ENCODE data around the gene ARHGAP15.

ARHGAP15 gene

DNA sequence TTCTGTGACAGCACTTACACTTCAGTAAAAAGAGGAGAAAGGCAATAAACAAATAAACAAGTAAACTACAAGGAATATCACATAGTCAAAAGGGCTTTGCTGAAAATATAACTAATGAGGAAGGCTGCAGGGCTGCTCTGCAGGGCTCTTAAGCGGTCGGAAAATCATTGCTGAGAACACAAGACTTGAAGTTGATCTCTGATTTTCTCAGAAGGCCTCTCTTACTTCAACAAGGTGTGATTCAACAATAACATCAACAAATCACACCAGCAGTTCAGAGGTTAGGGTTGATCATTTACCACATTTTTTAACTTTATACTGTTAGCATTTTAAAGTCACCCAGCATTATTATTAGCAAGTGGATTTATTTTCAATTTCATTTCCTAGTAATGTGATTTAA lies 215.6 kb downstream of the ARHGAP15 start:
- H3K27ac ChIP-seq = no peak overlapping the region
- no peak for TF ChIP-seq CTCF (conservative IDR thresholded peaks at IDR 0.05)

GRCh38 chr2:143345887-143346787 lies 216.9 kb downstream of the ARHGAP15 start:
- no peak overlapping the region for H3K27ac ChIP-seq
- no peak for TF ChIP-seq CTCF (conservative IDR thresholded peaks at IDR 0.05)

GRCh38 chr2:143347271-143347695 lies 218.1 kb downstream of the ARHGAP15 start:
- H3K27ac ChIP-seq = no peak overlapping the region
- TF ChIP-seq CTCF (conservative IDR thresholded peaks at IDR 0.05) = no peak

- H3K27ac ChIP-seq = no peak overlapping the region
- no peak for TF ChIP-seq CTCF (conservative IDR thresholded peaks at IDR 0.05)
These were observed 218.7 kb downstream of the ARHGAP15 start for GRCh38 chr2:143347901-143348414.

DNA sequence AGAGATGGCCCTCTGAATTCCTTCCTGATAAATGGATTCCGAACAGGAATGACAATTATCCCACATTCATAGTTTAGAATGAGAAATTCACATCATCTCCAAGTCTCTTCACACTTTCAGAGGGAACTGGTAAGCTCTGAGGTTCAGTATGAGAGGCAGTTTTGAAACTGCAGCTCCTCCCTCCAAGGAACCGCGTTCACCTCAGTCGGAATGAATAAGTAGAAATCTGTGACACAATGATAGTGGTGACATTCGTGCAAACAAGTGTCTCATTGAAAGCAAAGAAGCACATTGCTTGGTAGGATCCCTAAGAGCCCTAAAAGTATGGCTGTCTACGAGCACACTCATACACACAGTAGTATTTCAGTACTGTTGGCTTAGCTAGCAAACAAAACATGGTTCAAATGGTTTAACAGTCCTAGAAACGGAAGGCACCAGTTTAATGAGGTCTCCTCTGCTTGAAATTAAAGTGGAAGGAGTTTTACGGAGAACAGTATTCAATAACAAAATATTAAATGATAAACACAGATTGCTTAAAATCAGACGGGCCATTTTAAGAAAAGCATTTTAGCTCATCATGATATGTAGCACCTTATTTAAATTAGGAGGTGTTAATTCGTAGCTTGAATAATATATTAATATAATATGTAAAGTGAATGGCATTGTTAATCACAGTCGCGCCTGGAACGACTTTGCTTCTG lies 225.0 kb downstream of the ARHGAP15 start:
- no peak for TF ChIP-seq CTCF (conservative IDR thresholded peaks at IDR 0.05)
- H3K27ac ChIP-seq = no peak overlapping the region

- H3K27ac ChIP-seq = no peak overlapping the region
- no peak for TF ChIP-seq CTCF (conservative IDR thresholded peaks at IDR 0.05)
These were observed 226.7 kb downstream of the ARHGAP15 start for GRCh38 chr2:143355870-143356269.

GRCh38 chr2:143356336-143356735 lies 227.1 kb downstream of the ARHGAP15 start:
- no peak for TF ChIP-seq CTCF (conservative IDR thresholded peaks at IDR 0.05)
- no peak overlapping the region for H3K27ac ChIP-seq
